Measurements from ENCODE around the gene RIPOR2.
"Not testable (repeated sequence)": the region's sequence is repeated elsewhere in the genome, so short reads cannot be mapped to it uniquely, and the experiment has no call there.

Gene RIPOR2

GRCh38 chr6:24953726-24954125 lies 18.0 kb upstream of the RIPOR2 start:
- no peak for DNase-seq

GRCh38 chr6:24951811-24952299 lies 16.1 kb upstream of the RIPOR2 start:
- no peak for DNase-seq

DNA sequence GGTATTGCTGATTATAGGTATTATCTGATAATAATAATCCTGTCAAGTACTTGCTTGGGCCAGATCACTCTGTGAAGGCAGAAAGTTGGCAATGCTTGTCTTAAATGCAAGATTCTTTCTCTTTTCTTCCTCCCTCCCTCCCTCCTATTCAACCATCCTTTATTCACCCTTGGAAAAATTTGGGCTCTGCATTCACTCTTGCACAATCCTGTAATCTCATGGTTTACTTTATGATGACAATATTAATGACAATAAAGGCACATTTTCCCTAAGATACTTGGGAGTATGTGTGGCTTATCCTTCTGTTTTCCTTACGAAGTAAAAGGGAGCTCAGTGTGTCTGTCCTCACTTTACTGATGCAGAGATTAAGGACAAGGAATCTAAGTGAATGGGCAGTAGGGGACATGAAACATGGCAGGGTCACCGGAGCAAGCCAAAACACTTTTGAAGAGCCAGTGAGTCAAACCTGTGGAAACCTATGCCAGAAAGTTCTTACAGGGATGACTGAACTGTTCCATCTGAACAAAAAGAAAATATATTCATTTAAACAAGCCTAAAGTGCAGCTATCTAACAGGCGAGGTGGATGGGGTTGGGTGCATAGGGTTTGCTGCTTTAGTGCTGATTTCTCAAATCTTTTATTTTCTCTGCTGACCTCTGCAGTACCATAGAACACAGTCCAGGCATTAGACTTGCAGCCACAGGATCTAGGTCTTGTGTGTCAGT lies 14.6 kb upstream of the RIPOR2 start:
- DNase-seq = no peak

DNA sequence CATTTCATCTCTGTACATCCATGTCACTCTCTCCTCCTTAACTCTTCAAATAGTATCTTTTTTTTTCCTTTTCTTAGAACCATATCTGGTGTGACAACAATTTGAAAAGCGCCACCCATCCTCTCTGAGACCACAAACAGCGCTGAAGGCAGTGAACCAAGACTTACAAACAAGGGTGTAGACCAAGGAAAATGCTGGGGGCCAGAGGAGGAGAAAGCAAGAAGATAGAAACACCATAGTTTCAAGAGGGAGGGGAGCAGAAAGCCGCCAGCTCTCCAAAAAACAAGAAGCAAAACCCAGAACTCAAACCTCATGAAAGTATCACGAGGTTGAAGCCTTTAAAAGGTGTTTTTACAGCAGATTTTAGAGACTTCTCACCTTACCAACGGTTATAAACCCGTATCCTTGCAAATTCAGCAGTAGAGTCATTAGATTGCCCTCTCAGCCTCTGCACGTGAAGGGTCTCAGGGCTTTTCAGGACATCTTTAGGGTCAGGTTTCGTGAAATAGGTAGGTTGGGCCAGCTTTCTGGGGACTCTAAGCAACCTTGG lies 13.3 kb upstream of the RIPOR2 start:
- no peak for DNase-seq

GRCh38 chr6:24948261-24948660 lies 12.5 kb upstream of the RIPOR2 start:
- DNase-seq = not testable (repeated sequence)

GRCh38 chr6:24947636-24948035 lies 11.9 kb upstream of the RIPOR2 start:
- DNase-seq = no peak

DNA sequence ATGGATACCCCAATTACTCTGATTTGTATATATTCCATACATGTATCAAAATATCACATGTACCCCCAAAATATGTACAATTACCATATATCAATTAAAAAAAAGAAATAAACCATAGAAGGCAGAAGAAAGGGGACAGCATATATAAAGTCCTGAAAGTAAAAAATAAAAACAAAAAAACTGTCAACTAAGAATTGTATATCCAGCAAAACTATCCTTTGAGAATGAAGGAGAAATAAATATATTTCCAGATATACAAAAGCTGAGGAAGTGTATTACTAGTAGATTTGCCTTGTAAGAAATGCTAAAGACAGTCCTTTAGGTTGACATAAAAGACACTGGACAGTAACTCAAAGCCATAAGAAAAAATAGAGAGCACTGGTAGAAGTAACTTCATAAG lies 9.3 kb upstream of the RIPOR2 start:
- no peak for DNase-seq

- no peak for DNase-seq
Observed at GRCh38 chr6:24943774-24944173, 8.0 kb upstream of the RIPOR2 start.

GRCh38 chr6:24940311-24940917 lies 4.7 kb upstream of the RIPOR2 start:
- no peak for DNase-seq

DNA sequence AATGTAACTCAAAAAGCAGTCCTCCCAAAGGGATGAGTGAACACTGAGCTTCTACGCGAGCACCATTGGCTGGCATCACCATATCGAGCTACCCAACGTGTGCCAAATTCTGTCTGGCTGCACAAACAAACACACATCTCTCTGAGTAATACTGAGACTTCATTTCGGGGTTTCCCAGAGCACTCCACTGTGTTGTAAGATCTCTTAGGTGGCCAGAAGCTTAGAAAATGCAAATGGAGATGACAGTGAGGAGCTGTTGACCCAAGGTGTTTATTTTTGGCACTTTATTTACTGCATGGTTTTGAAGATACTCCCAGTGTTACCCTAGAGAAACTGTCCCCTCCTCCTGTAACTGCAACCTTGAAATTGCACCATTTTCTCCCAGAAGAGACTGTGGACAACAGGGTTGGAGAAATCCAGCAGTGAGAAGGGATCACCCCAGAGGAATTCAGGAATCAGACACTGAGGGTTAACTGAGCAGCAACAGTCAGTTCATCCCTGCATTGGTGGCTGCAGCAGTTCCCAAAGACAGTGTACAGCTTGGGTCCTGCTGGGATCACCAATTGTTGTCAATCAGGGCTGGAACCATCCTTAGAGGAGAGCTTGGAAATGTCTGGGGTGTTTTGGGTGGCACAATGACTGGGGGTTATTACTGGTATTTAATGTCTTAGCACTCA lies 1.0 kb upstream of the RIPOR2 start:
- DNase-seq = no peak

- DNase-seq = no peak
Observed at GRCh38 chr6:24933868-24934401, 1.8 kb downstream of the RIPOR2 start.

- no peak for DNase-seq
Observed at GRCh38 chr6:24933266-24933665, 2.5 kb downstream of the RIPOR2 start.

GRCh38 chr6:24932832-24933231 lies 2.9 kb downstream of the RIPOR2 start:
- DNase-seq = no peak

DNA sequence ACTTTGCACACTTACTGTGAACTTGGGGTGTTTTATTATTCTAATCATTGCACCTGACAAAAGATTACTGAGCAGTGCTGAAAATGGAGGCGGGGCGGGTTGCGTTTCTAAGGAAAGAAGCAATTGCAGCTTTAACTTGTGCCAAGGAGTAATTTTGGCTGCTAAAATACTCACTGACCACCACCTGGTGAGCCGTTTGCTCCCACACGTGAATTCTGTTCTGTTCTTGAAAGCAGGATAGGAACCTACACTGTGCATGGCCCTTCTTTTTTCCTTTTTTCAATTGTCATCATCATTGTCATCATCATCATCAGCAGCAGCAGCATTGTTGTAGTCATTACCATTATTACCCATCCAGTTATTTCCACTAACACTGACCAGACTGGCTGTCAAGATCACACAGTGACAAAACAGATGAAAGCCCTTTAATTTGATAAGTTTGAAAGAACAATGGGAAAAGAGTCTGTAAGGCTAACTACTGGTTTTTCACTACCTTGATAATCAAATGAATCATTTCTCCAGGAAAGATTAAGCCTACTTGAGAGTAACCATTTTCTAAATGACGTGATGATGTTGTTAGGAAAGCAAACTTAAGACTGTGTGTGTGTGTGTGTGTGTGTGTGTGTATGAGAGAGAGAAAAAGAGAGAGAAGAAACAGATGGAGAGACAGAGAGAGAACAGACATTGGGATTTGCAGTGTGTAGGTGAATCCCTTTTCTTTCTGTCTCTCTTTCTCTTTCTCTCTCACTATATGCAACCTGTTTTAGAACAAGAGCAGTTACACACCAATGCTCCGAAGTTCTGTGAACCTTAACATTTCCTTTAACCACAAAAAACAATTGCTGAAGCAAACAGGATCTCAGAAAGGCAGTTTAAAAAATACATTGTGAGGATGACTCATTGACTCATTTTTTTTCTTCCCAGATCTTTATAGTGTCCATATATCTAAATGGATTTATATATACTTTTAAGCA lies 3.8 kb downstream of the RIPOR2 start:
- DNase-seq = no peak

GRCh38 chr6:24931296-24931695 lies 4.5 kb downstream of the RIPOR2 start:
- DNase-seq = no peak

DNA sequence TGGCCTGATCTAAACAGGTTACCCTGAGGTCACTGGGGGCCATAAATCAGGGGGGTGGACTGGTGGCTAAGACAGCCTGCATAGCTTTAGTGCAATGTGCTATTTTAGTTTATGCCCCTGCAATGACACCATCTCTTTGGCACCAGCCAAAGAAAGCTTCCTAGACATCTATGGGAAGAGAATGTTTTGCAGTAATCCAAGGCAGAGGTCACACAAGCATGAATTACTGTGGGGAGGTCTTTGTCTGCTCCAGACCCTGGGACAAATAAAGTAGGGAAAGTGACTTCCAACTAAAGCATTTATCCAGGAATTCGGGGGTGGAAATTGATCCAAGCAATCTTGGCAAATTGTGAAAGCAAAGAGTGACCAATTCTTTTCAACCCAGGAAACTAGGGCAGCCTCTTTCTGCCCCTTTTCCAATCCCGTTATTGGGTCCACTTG lies 5.3 kb downstream of the RIPOR2 start:
- no peak for DNase-seq

DNA sequence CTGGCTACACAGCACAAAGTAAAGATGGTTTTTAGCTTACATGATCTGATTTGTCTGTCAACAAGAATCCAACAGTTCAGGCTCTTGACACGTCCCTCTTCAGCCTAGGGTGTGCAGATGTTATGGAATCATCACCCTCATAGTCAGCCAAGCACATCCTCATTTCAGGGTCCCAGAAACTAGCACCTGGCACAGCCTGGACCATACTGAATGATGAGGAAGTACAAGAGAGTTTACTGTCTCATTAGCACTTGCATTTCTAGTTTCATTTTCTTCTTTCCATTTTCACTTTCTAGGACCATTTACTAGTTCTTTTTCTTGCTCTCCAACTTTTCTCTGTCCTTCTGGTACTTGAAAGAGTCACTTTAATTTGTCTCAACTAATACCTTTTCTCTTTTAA lies 6.5 kb downstream of the RIPOR2 start:
- no peak for DNase-seq

GRCh38 chr6:24927985-24928745 lies 7.6 kb downstream of the RIPOR2 start:
- no peak for DNase-seq

- no peak for DNase-seq
Observed at GRCh38 chr6:24927277-24927955, 8.3 kb downstream of the RIPOR2 start.

DNA sequence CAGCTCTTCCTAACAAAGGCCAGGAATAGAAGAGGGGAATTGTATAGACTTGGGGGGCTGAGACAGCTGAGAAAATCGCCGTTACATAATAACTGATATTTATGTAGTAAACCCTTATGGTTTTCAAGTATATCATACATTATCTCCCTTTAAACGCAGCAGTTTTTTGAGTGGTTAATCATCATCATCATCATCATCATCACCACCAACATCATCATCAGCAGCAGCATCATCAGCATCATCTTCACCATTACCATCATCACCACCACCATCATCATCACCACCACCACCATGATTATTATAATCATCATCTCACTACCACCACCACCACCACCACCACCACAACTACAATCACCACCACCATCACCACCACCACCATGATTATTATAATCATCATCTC lies 9.1 kb downstream of the RIPOR2 start:
- DNase-seq = not testable (repeated sequence)

GRCh38 chr6:24926192-24926591 lies 9.6 kb downstream of the RIPOR2 start:
- no peak for DNase-seq
